Ishikawa (cell line): ENCODE results near the gene CFAP46.

Experiments used
- CEBPB ChIP-seq: IDR thresholded peaks from 2 replicates; pipeline ENCODE4 v1.6.1; 2012
- CREB1 ChIP-seq: IDR thresholded peaks from 2 replicates; pipeline ENCODE4 v1.6.1; 2012; ENCODE audit warnings: low read depth
- EGR1 ChIP-seq: IDR thresholded peaks from 2 replicates; pipeline ENCODE4 v1.6.1; 2012
- EP300 ChIP-seq: IDR thresholded peaks from 2 replicates; pipeline ENCODE4 v1.6.1; 2012; ENCODE audit warnings: borderline replicate concordance
- FOXM1 ChIP-seq: IDR thresholded peaks from 2 replicates; pipeline ENCODE4 v1.6.1; 2012; ENCODE audit warnings: low read depth, borderline replicate concordance
- MAX ChIP-seq: IDR thresholded peaks from 2 replicates; pipeline ENCODE4 v1.6.1; 2012
- NFIC ChIP-seq: IDR thresholded peaks from 2 replicates; pipeline ENCODE4 v1.6.1; 2012
- RAD21 ChIP-seq: IDR thresholded peaks from 2 replicates; pipeline ENCODE4 v1.6.1; 2012; ENCODE audit warnings: low read depth
- REST ChIP-seq: IDR thresholded peaks from 2 replicates; pipeline ENCODE4 v1.6.1; 2012; ENCODE audit warnings: low read depth, mild to moderate bottlenecking
- TAF1 ChIP-seq: IDR thresholded peaks from 2 replicates; pipeline ENCODE4 v1.6.1; 2012; ENCODE audit warnings: low read depth, mild to moderate bottlenecking
- TCF12 ChIP-seq: IDR thresholded peaks from 2 replicates; pipeline ENCODE4 v1.6.1; 2012; ENCODE audit warnings: low read depth
- TEAD4 ChIP-seq: IDR thresholded peaks from 2 replicates; pipeline ENCODE4 v1.6.1; 2012
- USF1 ChIP-seq: IDR thresholded peaks from 2 replicates; pipeline ENCODE4 v1.6.1; 2012
- YY1 ChIP-seq: IDR thresholded peaks from 2 replicates; pipeline ENCODE4 v1.6.1; 2012; ENCODE audit warnings: low read depth
- ZBTB7A ChIP-seq: IDR thresholded peaks from 2 replicates; pipeline ENCODE4 v1.6.1; 2012; ENCODE audit warnings: low read depth

CFAP46 gene

GRCh38 chr10:132866601-132867381 lies 75.6 kb downstream of the CFAP46 start:
- TF ChIP-seq TAF1 (no peak), CREB1 (no peak), CEBPB (no peak), NFIC (no peak), TCF12 (no peak), FOXM1 (no peak), EGR1 (no peak), YY1 (no peak)

- no peak for TF ChIP-seq YY1
- TF ChIP-seq TEAD4: no peak
- no peak for TF ChIP-seq FOXM1
- TF ChIP-seq ZBTB7A: no peak
- TF ChIP-seq CREB1: no peak
- no peak for TF ChIP-seq TCF12
- no peak for TF ChIP-seq TAF1
- TF ChIP-seq NFIC: no peak
- TF ChIP-seq REST: no peak
- TF ChIP-seq EP300: no peak
- no peak for TF ChIP-seq MAX
- TF ChIP-seq RAD21: no peak
- no peak for TF ChIP-seq USF1
- no peak for TF ChIP-seq CEBPB
- TF ChIP-seq EGR1: no peak
These were observed 76.3 kb downstream of the CFAP46 start for GRCh38 chr10:132865851-132866600.

GRCh38 chr10:132865171-132865631 lies 77.2 kb downstream of the CFAP46 start:
- TF ChIP-seq EGR1: no peak
- no peak for TF ChIP-seq TCF12
- TF ChIP-seq EP300: no peak
- no peak for TF ChIP-seq YY1
- no peak for TF ChIP-seq CEBPB
- no peak for TF ChIP-seq CREB1
- TF ChIP-seq USF1: no peak
- no peak for TF ChIP-seq RAD21
- no peak for TF ChIP-seq MAX
- TF ChIP-seq ZBTB7A: no peak
- no peak for TF ChIP-seq REST
- TF ChIP-seq TEAD4: no peak
- no peak for TF ChIP-seq NFIC
- no peak for TF ChIP-seq FOXM1
- TF ChIP-seq TAF1: no peak

- TF ChIP-seq USF1: no peak
- no peak for TF ChIP-seq FOXM1
- TF ChIP-seq NFIC: no peak
- TF ChIP-seq CREB1: no peak
- TF ChIP-seq REST: no peak
- TF ChIP-seq CEBPB: no peak
- no peak for TF ChIP-seq YY1
- no peak for TF ChIP-seq MAX
- TF ChIP-seq TEAD4: no peak
- TF ChIP-seq RAD21: no peak
- TF ChIP-seq TCF12: no peak
- TF ChIP-seq TAF1: no peak
- no peak for TF ChIP-seq EP300
- TF ChIP-seq EGR1: no peak
These were observed 79.6 kb downstream of the CFAP46 start for GRCh38 chr10:132862485-132863420.
